SK-N-SH treated with all-trans-retinoic acid at 6 μM for 48 hours (cell line): ENCODE data around the gene C2CD3.

Experiments
- TCF4 ChIP-seq: fragments of 250-450 bp; sonication (Bioruptor Pico); IDR thresholded peaks from 2 replicates; pipeline ENCODE4 v1.8.0; 2021; ENCODE audit warnings: mild to moderate bottlenecking, moderate library complexity, borderline replicate concordance
- ZFP3 ChIP-seq: fragments of 250-450 bp; sonication (Bioruptor Pico); IDR thresholded peaks from 2 replicates; pipeline ENCODE4 v1.5.0; 2020; ENCODE audit warnings: mild to moderate bottlenecking, moderate library complexity
- TF ChIP-seq, protein P1 (sequence below): fragments of 250-450 bp; sonication (Bioruptor Pico); IDR thresholded peaks from 2 replicates; pipeline ENCODE4 v1.5.1; 2020; ENCODE audit warnings: low read depth, mild to moderate bottlenecking, moderate library complexity

DNA sequence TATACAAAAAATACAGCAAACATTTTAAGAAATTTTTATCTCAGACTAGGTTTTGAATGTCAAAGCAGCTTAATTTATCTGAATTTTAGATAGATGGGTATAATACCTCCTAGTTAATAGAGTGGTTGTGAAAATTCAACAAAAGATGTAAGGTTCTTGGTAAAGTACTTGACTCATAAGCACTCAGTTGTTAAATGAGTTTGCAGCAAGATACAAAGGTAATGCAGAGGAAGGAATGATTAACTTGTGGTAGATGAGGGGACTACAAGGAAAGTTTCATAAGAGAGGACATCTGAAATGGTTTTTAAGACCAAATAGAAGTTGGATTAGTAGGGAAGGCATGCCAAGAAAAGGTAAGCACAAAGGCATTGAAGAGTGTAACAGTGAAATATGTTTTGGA is 37.7 kb upstream of the C2CD3 start:
- no peak for TF ChIP-seq TCF4 (CRISPR knock-in tag)
- TF ChIP-seq, protein P1, sequence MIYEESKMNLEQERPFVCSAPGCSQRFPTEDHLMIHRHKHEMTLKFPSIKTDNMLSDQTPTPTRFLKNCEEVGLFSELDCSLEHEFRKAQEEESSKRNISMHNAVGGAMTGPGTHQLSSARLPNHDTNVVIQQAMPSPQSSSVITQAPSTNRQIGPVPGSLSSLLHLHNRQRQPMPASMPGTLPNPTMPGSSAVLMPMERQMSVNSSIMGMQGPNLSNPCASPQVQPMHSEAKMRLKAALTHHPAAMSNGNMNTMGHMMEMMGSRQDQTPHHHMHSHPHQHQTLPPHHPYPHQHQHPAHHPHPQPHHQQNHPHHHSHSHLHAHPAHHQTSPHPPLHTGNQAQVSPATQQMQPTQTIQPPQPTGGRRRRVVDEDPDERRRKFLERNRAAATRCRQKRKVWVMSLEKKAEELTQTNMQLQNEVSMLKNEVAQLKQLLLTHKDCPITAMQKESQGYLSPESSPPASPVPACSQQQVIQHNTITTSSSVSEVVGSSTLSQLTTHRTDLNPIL (CRISPR knock-in tag): no peak
- no peak for TF ChIP-seq ZFP3
